AG04450 (cell line): ENCODE measurements around the gene UTP15. TPM values are rescaled to one million over a fixed set of nuclear protein-coding genes. Genes with fewer than 3 reads are reported as not detected.

Experiments
- CTCF ChIA-PET: fragments of 300-600, 350-600 bp; formaldehyde crosslinking; extraction: SDS; loops from one replicate; lab custom pipeline; 2022; ENCODE audit warnings: antibody characterized with exemption, inconsistent platforms; lab: Charles Lee
- POLR2A ChIA-PET: fragments of 350-600 bp; formaldehyde crosslinking; extraction: SDS; loops from one replicate; lab custom pipeline; 2021; ENCODE audit warnings: antibody characterized with exemption, inconsistent platforms; lab: Yijun Ruan, JAX
- DNase-seq: peaks from one replicate; pipeline ENCODE4 v3.0.0-alpha.2; 2011; ENCODE audit warnings: low read depth, low spot score
- H3K27ac ChIP-seq: one replicate; pipeline ENCODE4 v1.5.1; 2012; ENCODE audit warnings: low read depth, low read length, control low read depth
- H3K27me3 ChIP-seq: one replicate; pipeline ENCODE4 v1.6.0; 2012; ENCODE audit warnings: low read length; ENCODE audit not compliant: control insufficient read depth, insufficient read depth
- H3K4me3 ChIP-seq: 2 replicates; pipeline ENCODE4 v1.5.1; 2011; ENCODE audit warnings: mild to moderate bottlenecking, low read depth, low read length, control low read depth
- H3K9me3 ChIP-seq: 2 replicates; pipeline ENCODE4 v1.5.1; 2012; ENCODE audit warnings: low read length; ENCODE audit not compliant: control insufficient read depth, insufficient read depth
- polyA plus RNA-seq: library from polyadenylated mRNA; depleted of rRNA; stranded (reverse); fragments of >200 nt; gene quantifications from 2 replicates; pipeline ENCODE4 v1.2.3, GENCODE V29; 2011
- TF ChIP-seq, protein P1 (sequence below): IDR thresholded peaks from 2 replicates; pipeline ENCODE4 v1.5.1; 2011; ENCODE audit warnings: low read depth, low read length, control low read depth, inconsistent platforms

Gene UTP15
- polyA plus RNA-seq, 1 experiment = 15.3 TPM

DNA sequence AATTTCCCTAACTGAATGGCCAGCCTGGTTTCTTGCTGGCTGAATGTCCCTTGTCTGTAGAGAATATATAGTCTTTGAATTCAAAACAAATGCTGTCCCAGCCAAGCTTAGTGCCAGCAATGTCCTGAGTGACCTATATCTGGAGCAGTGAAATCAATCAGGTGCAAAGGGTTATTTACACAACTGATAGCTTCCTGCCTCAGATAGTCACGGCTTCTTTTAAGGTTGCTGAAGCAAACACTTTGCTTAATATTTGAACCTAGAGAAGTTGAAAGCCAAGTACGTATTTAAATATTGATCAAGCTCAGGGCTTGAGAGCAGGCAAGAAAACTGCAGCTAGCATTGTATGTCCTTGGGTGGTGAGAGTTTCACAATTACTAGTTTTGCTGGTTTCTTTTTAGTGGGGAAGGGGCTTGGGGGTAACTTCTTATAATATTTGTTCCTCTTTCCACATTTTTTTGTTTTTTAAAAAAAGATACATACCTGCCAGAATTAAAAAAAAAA is 58.4 kb downstream of the UTP15 start:
- DNase-seq = no peak
- no peaks in the 10 kb centered on the region for H3K9me3 ChIP-seq
- ChIA-PET CTCF (no interaction called here), POLR2A (no interaction called here)
- H3K27me3 ChIP-seq = no peaks in the 10 kb centered on the region
- H3K27ac ChIP-seq = no peak overlapping the region
- TF ChIP-seq, protein P1, sequence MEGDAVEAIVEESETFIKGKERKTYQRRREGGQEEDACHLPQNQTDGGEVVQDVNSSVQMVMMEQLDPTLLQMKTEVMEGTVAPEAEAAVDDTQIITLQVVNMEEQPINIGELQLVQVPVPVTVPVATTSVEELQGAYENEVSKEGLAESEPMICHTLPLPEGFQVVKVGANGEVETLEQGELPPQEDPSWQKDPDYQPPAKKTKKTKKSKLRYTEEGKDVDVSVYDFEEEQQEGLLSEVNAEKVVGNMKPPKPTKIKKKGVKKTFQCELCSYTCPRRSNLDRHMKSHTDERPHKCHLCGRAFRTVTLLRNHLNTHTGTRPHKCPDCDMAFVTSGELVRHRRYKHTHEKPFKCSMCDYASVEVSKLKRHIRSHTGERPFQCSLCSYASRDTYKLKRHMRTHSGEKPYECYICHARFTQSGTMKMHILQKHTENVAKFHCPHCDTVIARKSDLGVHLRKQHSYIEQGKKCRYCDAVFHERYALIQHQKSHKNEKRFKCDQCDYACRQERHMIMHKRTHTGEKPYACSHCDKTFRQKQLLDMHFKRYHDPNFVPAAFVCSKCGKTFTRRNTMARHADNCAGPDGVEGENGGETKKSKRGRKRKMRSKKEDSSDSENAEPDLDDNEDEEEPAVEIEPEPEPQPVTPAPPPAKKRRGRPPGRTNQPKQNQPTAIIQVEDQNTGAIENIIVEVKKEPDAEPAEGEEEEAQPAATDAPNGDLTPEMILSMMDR = no peak
- H3K4me3 ChIP-seq = no peak overlapping the region

DNA sequence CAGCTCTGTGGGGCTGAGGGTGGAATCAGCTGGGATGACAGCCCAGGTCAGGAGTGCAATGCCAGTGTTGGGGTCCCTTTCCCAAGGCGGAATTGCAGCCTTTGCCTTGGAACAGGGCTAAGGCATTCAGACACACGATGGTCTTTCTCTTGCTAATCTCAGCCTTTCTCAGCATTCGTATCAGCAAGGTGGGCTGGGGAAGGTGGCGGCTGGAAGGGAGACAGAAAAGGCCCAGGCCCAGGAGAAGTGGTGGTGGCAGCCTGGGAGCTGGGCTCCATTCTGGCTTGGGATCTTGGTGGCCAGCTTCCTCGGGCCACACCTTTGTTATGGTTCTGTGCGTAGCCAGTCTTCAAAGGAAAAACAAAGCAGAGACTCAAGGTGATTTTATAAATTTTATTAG is 59.3 kb downstream of the UTP15 start:
- ChIA-PET CTCF (interaction anchor here (0.6 to 1.1 kb wide), 6 partner anchors 12 to 1015 kb away, joined by 3 to 5 read pairs (median 3); no protein-coding TSS in a partner anchor), POLR2A (no interaction called here)
- TF ChIP-seq, protein P1 = no peak
- Histone ChIP-seq H3K9me3 (no peaks in the 10 kb centered on the region), H3K4me3 (no peak overlapping the region), H3K27me3 (no peaks in the 10 kb centered on the region), H3K27ac (no peak overlapping the region)
- no peak for DNase-seq

- TF ChIP-seq, protein P1 = no peak
- peak overlapping the region; percentile 84 for H3K4me3 ChIP-seq
- no peak overlapping the region for H3K27ac ChIP-seq
- CTCF ChIA-PET = interaction anchor here (0.6 to 1.1 kb wide), 5 partner anchors 11 to 173 kb away, joined by 3 to 5 read pairs (median 3); no protein-coding TSS in a partner anchor
- DNase-seq = no peak
- H3K27me3 ChIP-seq = no peaks in the 10 kb centered on the region
- POLR2A ChIA-PET = interaction anchor here (0.6 to 1.3 kb wide), 3 partner anchors 35 to 184 kb away, joined by 3 to 4 read pairs (median 3); no protein-coding TSS in a partner anchor
- no peaks in the 10 kb centered on the region for H3K9me3 ChIP-seq
These were observed 59.9 kb downstream of the UTP15 start for GRCh38 chr5:73625372-73625943.

DNA sequence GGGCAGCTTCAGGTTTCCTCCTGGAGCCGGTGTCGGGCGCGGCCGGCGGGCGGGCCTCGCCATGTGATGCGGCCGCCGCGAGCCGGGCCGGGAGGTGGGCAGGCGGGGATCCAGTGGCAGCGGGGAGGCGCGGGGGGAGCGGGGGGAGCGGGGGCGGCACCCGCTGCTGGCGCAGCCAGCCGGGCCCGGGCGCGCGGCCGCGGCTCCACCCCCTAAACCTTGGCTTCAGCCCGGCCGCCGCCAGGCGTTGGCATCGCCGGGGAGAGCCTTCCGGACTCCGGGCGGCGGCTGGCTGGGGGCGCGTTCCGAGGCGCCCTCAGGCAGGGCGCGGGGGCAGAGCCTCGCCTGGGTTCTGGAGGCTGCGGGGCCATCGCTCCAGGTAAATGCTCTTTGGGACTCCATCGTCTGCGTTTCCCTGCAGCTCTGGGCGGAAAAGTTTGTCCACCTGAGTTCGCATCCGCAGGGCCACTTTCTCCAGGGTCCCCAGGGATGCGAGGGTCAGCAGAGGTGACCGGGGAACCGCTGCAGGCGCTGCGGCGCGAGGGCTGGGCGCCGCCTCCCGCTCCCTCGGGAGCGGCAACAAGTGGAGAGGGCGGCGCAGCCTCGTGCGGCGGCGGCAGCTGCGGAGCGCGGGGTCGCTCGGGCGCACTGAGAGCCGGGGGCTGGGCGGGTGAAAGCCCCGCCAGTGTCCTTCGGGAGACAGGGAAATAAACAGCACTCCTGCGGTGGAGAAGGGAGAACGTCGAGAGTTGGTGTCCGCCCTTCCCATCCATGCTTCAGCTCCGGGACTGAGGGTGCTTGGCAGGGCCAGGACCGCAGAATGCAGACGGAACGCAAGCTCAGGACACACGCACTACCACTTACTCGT is 60.6 kb downstream of the UTP15 start, which contains the start of gene ARHGEF28:
ARHGEF28 (plus strand) TSS at position 253 of the 868 bp plus-strand sequence. CDS start 58,656 bp downstream, outside the sequence.
- TF ChIP-seq, protein P1 = no peak
- POLR2A ChIA-PET = interaction anchor here (0.6 to 1.3 kb wide), 4 partner anchors 13 to 183 kb away, joined by 3 to 4 read pairs (median 3); no protein-coding TSS in a partner anchor
- no peaks in the 10 kb centered on the region for H3K27me3 ChIP-seq
- no peak within 1 kb of the TSS for H3K27ac ChIP-seq
- CTCF ChIA-PET = interaction anchor here (1.0 kb wide), 2 partner anchors 11 to 35 kb away, joined by 3 to 5 read pairs; no protein-coding TSS in a partner anchor
- DNase-seq = no peak
- H3K4me3 ChIP-seq = peak within 1 kb of the TSS; percentile 84
- no peaks in the 10 kb centered on the region for H3K9me3 ChIP-seq
